Fibroblast of lung (primary cell): ENCODE measurements around the gene DGAT2.

Source experiments
- EZH2 ChIP-seq: IDR thresholded peaks from 2 replicates; pipeline ENCODE4 v1.5.1; 2012; ENCODE audit warnings: low read length, control low read depth, mild to moderate bottlenecking; ENCODE audit errors: missing control alignments
- TF ChIP-seq, protein P1 (sequence below), 2 donors: IDR thresholded peaks in 1 of 2; conservative IDR thresholded peaks in 1 of 2; 1 replicate in 1 of 2; 2 replicates in 1 of 2; pipeline ENCODE4 v1.5.1; 2011 to 2012; ENCODE audit warnings: low read length in 2 of 2, control low read depth in 1 of 2, inconsistent platforms in 1 of 2, low read depth in 1 of 2, mild to moderate bottlenecking in 1 of 2

DNA sequence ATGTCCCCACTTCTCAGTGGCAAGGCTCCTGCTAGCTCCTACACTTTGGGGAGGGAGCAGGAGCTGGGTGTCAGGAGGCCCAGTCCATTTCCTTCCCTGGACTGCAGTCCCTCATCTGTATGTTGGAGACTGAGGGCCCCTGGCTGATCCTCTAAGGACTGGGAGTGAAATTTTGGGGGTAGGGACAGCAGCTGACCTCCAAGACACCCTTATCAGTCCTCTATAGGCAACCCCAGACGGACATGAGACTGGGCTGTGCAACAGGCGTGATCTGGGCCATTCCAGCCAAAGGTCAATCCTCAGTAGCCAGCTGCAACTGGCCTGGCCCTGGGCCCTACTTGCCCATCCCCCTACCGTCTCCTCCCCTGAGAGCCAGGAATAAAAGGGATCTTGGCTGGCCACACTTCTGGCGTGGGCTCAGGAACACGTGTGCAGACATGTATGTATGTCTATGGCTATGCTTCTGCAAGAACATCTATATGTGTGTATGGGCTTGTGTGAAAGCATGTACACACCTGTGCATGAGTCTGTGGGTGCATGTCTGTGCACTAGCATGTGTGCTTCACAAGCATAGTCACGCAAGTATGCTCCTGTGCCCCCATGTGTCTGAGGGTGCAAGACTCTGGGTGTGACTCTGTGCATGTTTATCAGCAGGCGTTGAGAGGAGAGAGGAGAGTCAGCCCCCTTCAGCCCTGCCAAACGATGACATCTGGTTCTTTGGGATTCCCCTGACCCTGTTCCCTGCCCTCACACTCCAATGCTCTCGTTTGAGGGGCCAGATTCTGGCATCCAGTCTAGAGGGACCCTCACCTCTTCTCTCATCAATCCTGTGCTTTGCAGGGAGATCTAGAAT is 24.6 kb upstream of the DGAT2 start:
- TF ChIP-seq, protein P1, sequence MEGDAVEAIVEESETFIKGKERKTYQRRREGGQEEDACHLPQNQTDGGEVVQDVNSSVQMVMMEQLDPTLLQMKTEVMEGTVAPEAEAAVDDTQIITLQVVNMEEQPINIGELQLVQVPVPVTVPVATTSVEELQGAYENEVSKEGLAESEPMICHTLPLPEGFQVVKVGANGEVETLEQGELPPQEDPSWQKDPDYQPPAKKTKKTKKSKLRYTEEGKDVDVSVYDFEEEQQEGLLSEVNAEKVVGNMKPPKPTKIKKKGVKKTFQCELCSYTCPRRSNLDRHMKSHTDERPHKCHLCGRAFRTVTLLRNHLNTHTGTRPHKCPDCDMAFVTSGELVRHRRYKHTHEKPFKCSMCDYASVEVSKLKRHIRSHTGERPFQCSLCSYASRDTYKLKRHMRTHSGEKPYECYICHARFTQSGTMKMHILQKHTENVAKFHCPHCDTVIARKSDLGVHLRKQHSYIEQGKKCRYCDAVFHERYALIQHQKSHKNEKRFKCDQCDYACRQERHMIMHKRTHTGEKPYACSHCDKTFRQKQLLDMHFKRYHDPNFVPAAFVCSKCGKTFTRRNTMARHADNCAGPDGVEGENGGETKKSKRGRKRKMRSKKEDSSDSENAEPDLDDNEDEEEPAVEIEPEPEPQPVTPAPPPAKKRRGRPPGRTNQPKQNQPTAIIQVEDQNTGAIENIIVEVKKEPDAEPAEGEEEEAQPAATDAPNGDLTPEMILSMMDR (conservative IDR thresholded peaks at IDR 0.05 in 1 of 2, IDR thresholded peaks at IDR 0.05 in 1 of 2; ENCODE audit: low read depth in 1 of 2, low read length in 2 of 2): no peak
- TF ChIP-seq EZH2: no peak
